NCI-H82 (cell line): Measurements from ENCODE around the gene UBN2.

Experiments used
- DNase-seq: peaks from one replicate; lab custom pipeline; 2025; lab: John Stamatoyannopoulos, UW

Gene UBN2

DNA sequence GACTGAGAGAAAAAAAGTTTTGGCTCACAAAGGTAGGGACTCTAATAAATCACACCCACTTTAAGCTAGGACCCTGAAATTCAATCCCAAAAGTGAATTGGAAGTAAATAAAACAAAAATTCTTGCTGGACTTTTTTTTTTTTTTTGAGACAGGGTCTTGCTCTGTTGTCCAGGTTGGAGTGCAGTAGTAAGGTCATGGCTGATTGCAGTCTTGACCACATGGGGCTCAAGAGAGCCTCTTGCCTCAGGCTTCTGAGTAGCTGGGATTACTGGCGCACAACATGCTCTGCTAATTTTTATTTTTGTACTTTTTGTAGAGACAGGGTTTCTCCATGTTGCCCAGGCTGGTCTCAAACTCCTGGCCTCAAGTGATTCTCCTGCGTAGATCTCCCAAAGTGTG lies 123.7 kb downstream of the UBN2 start:
- DNase-seq, result no peak

DNA sequence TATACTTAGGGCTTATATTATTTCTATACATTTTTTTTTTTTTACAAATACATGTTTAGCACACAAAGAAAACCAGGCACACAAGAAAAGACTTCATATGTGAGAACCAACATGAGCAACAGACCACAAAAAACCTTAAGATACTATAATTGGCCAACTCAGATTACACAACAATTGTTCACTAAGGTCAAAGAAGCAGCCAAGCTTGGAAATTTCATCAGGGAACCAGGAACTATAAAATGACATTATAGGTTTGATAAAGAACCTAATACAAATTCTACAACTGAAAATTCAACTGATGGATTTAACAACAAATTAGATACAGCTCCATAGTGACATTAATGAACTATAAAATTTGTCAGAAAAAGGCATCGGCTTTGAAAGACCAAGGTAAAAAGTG lies 124.3 kb downstream of the UBN2 start:
- DNase-seq, result no peak
